ENCODE measurements around the gene RAB18.

Gene RAB18

GRCh38 chr10:27504007-27504807 lies at the start of gene RAB18:
TSS of gene RAB18 (plus strand) at chr10:27504304. CDS start at chr10:27504370, 66 bp downstream.
- Histone ChIP-seq H3K27ac (peak within 1 kb of the TSS; percentile 85 to 90), H3K36me3 (no peaks in the 10 kb centered on the region), H3K27me3 (no peaks in the 10 kb centered on the region), H3K9me3 (no peaks in the 10 kb centered on the region), H3K4me3 (peak within 1 kb of the TSS; percentile 79 to 91), H3K4me1 (peaks cover 0 to 39% (median 18%) of the 10 kb centered on the region in 4 donors)
- intact Hi-C loops (cut with DNase I; ENCODE audit: low total_unique reads): loop anchor here (5.0 kb wide), 1 partner anchor 352 kb away; the partner anchor contains the start of gene YME1L1
- peak; percentile 97 to 99 for DNase-seq
- peak in 1 of 2 experiments; percentile 4 for TF ChIP-seq CTCF (IDR thresholded peaks at IDR 0.05)

- TF ChIP-seq CTCF (IDR thresholded peaks at IDR 0.05): no peak
- DNase-seq: no peak
- no peaks in the 10 kb centered on the region for H3K36me3 ChIP-seq
- no peaks in the 10 kb centered on the region for H3K4me1 ChIP-seq
- H3K27ac ChIP-seq: no peak overlapping the region
- peaks cover 0 to 2% of the 10 kb centered on the region in 2 donors for H3K27me3 ChIP-seq
- no peak overlapping the region for H3K4me3 ChIP-seq
- H3K9me3 ChIP-seq: no peaks in the 10 kb centered on the region
- intact Hi-C loops (cut with DNase I; ENCODE audit: low total_unique reads): no loop called here
Measured at GRCh38 chr10:27454837-27455236, 49.3 kb upstream of the RAB18 start.

- Histone ChIP-seq H3K36me3 (no peaks in the 10 kb centered on the region), H3K27ac (no peak overlapping the region), H3K27me3 (peaks cover 0 to 2% of the 10 kb centered on the region in 2 donors), H3K4me1 (peaks cover 0 to 4% (median 0%) of the 10 kb centered on the region in 4 donors), H3K9me3 (no peaks in the 10 kb centered on the region), H3K4me3 (no peak overlapping the region)
- intact Hi-C loops (cut with DNase I; ENCODE audit: low total_unique reads): no loop called here
- TF ChIP-seq CTCF (IDR thresholded peaks at IDR 0.05): no peak
- no peak for DNase-seq
Measured at GRCh38 chr10:27457261-27457945, 46.7 kb upstream of the RAB18 start.

GRCh38 chr10:27457966-27458365 lies 46.1 kb upstream of the RAB18 start:
- Histone ChIP-seq H3K4me3 (no peak overlapping the region), H3K4me1 (peaks cover 0 to 4% (median 0%) of the 10 kb centered on the region in 4 donors), H3K27ac (no peak overlapping the region), H3K9me3 (no peaks in the 10 kb centered on the region), H3K27me3 (peaks cover 0 to 2% of the 10 kb centered on the region in 2 donors), H3K36me3 (no peaks in the 10 kb centered on the region)
- intact Hi-C loops (cut with DNase I; ENCODE audit: low total_unique reads): no loop called here
- no peak for DNase-seq
- TF ChIP-seq CTCF (IDR thresholded peaks at IDR 0.05): no peak

GRCh38 chr10:27461312-27461711 lies 42.8 kb upstream of the RAB18 start:
- H3K36me3 ChIP-seq: no peaks in the 10 kb centered on the region
- no peaks in the 10 kb centered on the region for H3K9me3 ChIP-seq
- DNase-seq: no peak
- no peak for TF ChIP-seq CTCF (IDR thresholded peaks at IDR 0.05)
- H3K27me3 ChIP-seq: peaks cover 0 to 2% of the 10 kb centered on the region in 2 donors
- H3K4me3 ChIP-seq: no peak overlapping the region
- H3K4me1 ChIP-seq: peaks cover 0 to 4% (median 0%) of the 10 kb centered on the region in 4 donors
- intact Hi-C loops (cut with DNase I; ENCODE audit: low total_unique reads): no loop called here
- no peak overlapping the region for H3K27ac ChIP-seq

Data from tibial artery (tissue), 4 donors.